LNCAP (cell line): ENCODE measurements around the gene RAB11FIP4.

Experiments
- TF ChIP-seq, protein P1 (sequence below): fragments of 450-650 bp; IDR thresholded peaks from 2 replicates; pipeline ENCODE4 v1.5.1; 2017; ENCODE audit warnings: mild to moderate bottlenecking

RAB11FIP4 gene

DNA sequence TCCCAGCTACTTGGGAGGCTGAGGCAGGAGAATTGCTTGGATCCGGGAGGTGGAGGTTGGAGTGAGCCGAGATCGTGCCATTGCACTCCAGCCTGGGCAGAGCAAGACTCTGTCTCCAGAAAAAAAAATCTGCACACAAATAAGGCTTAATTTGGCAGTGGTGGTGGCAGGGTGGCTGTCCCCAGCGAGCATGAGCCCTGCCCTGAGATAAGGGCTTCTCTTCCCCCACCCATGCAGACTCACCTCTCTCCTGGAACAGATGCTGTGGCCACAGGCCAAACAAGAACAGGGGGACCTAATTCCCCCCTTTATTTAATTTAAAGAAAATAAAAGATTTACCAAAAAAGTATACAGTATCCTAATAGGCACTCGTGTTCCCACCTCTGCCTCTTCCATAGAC is 157.2 kb downstream of the RAB11FIP4 start:
- TF ChIP-seq, protein P1, sequence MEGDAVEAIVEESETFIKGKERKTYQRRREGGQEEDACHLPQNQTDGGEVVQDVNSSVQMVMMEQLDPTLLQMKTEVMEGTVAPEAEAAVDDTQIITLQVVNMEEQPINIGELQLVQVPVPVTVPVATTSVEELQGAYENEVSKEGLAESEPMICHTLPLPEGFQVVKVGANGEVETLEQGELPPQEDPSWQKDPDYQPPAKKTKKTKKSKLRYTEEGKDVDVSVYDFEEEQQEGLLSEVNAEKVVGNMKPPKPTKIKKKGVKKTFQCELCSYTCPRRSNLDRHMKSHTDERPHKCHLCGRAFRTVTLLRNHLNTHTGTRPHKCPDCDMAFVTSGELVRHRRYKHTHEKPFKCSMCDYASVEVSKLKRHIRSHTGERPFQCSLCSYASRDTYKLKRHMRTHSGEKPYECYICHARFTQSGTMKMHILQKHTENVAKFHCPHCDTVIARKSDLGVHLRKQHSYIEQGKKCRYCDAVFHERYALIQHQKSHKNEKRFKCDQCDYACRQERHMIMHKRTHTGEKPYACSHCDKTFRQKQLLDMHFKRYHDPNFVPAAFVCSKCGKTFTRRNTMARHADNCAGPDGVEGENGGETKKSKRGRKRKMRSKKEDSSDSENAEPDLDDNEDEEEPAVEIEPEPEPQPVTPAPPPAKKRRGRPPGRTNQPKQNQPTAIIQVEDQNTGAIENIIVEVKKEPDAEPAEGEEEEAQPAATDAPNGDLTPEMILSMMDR = no peak

DNA sequence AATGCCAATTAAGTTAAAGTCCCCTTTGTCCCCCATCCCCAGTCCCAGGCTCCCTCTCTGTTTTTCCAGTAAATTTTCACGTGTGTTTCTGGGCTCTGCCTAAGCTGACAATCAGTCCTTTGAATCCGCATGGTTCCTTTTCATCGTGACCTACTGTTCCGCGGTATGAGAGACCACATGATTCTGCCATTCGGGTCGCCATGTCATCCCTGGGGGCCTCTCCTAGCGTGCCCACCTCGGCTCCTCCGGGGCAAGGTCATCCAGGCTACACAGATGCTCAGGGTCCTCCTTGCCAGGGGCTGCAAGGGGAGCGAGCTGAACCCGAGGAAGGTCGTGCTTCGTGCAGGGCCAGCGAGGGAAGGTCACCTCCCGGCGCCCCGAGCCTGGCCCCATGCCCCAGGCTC is 157.6 kb downstream of the RAB11FIP4 start:
- TF ChIP-seq, protein P1 = no peak

DNA sequence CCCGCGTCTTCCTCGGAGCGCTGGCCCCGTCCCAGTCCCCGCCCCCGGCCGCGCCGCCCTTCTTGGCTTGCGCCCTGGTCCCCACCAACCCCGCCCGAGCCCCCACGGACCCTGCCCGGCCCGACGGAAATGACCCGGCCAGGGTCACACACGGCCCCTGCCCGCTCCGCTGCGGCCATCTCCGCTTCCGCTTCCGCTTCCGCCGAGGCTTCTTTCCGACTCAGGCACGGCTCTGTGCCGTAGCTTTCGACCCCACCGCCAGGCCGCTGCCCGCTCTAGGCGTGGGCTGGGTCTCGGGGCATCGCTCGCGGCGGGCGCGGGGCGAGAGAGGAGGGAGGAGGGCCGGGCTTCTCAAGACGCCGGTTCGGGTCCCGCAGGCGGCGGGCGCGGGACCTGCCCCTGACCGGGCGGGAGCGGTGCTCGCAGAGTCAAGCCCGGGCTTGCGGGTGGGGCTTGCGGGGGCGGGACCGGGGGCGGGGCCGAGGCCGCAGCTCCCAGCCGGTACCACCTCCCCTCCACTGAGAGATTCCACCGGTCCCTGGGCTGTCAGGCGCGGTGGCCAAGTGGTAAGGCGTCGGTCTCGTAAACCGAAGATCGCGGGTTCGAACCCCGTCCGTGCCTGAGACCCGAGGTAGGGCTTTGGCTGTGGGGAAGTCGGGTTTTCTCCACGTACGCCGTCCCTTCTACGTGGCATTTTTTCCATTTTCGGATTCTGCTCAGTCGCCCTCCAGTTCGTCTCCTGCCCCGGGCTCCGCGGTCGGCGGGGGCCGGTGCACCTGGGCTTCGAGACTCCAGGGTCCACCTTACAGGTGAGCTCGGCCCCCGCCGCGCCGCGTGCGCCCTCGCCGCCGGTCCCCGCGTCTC is 158.3 kb downstream of the RAB11FIP4 start:
- TF ChIP-seq, protein P1 = no peak

DNA sequence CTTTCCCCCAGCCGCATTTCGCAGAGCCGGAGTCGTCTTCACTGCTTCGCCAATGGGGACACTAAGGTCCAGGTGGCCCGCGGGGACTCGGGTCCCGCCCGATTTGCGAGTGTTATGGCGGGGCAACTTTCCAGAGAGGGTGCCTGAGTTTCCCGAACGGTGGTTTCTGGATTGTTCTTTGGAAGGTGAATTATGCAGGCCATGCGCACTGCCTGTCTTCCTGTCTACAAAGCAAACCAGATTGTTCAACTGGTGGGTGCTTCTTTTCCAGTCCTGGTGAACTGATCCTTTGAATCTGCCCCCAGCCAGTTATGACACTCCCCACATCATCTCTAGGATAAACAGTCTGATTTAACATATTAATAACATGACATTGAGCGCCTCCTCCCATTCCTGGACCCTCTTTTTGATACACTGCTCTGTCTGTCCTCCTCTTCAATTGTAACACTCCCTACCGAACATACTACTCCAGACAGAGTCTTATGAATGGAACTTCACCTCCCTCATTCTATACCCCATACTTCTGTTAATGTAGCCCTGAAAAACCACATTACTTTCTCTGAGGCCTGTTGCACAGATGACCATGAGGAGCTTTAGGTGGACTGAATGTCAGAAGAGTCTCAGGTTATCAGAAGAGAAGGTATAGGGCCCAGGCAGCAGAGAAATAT is 159.0 kb downstream of the RAB11FIP4 start:
- TF ChIP-seq, protein P1 = no peak

DNA sequence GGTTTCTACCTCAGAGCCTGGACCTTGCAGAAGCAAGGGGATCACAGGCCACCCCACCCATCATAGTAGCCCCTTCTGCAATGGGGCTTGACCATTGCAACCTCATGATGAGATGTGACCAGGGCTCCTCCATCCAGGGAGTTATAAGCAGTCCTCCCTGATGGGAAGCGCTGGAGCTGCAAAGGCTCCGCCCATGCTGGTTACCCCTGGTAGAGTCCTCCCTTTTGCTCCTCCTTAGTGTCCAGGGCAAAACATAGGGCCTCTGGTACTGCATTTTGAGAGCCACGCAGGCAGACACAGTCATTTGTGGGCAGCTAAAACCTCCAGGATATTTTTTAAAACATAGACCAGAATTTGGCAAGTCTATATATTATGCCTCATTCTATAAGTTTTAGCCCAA is 161.1 kb downstream of the RAB11FIP4 start:
- TF ChIP-seq, protein P1 = no peak

DNA sequence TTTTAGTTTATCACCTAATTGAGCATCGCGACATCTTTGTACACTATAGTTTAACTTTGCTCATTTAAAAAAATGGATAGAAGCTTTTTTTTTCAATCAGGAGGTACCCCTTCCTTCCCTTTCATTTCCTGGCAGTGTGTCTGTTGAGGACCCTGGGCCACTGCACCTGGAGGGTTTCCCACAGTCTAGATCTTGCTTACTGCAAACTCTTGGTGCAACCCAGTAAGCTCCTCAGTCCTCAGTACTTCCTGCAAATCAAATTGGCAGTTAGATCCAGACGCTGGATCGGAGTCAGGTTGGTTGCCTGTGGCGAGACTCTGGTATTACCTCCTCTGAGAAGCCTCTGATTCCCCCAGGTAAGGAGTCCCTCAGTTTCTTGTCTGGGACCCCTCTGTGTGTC is 162.0 kb downstream of the RAB11FIP4 start:
- TF ChIP-seq, protein P1 = no peak

DNA sequence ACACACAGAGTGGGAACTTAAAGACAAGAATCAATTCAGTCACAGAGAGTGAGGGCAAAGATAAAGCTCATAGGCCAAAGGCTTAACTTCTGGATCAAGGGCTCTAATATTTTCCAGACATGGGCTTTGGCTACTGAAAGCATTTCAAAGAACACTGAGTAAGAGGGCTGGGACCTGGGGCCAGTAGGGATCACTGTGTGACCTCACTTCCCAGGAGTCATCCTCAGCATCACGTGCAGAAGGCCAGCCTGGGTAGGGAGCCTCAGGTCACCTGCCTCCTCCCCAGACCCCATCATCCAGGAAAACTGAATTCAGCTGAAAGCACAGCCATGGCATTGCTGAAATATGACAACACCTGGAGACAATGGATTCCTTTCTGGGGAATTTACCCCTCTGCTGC is 163.5 kb downstream of the RAB11FIP4 start:
- TF ChIP-seq, protein P1 = no peak
